ENCODE data around the gene ADORA2A.

GRCh38 chr22:24383061-24383460 is 44.3 kb upstream of the ADORA2A start:
- TF ChIP-seq POLR2A (IDR thresholded peaks at IDR 0.05): no peak
- no peak for TF ChIP-seq POLR2AphosphoS5 (IDR thresholded peaks at IDR 0.05)

Data from upper lobe of left lung (tissue), 4 donors.